RWPE2 (cell line): ENCODE measurements around the gene CHST15.

Source experiments
- ATAC-seq: fragments of 200-7000 bp; cut with Tn5 transposase; 3 replicates; pipeline ENCODE4 v1.9.1; 2021; ENCODE audit warnings: low read depth
- DNase-seq: peaks from one replicate; pipeline ENCODE4 v3.0.0-alpha.2; 2020; ENCODE audit warnings: low spot score
- H3K27ac ChIP-seq: fragments of 450-650 bp; 2 replicates; pipeline ENCODE4 v1.5.1; 2017; ENCODE audit warnings: mild to moderate bottlenecking; ENCODE audit not compliant: poor library complexity, severe bottlenecking
- H3K27me3 ChIP-seq: fragments of 250-450 bp; sonication (Bioruptor Pico); 2 replicates; pipeline ENCODE4 v1.5.1; 2021; ENCODE audit warnings: mild to moderate bottlenecking, moderate library complexity; ENCODE audit not compliant: insufficient read depth, poor library complexity, severe bottlenecking
- H3K36me3 ChIP-seq: fragments of 250-450 bp; sonication (Bioruptor Pico); 2 replicates; pipeline ENCODE4 v1.5.1; 2020; ENCODE audit warnings: low read depth, mild to moderate bottlenecking, moderate library complexity
- H3K4me1 ChIP-seq: fragments of 250-450 bp; sonication (Bioruptor Pico); 2 replicates; pipeline ENCODE4 v1.5.1; 2021; ENCODE audit warnings: mild to moderate bottlenecking, moderate library complexity; ENCODE audit not compliant: insufficient read depth, poor library complexity, severe bottlenecking
- H3K4me3 ChIP-seq: fragments of 250-450 bp; sonication (Bioruptor Pico); 2 replicates; pipeline ENCODE4 v1.5.1; 2021; ENCODE audit warnings: mild to moderate bottlenecking, moderate library complexity; ENCODE audit not compliant: severe bottlenecking
- H3K9me3 ChIP-seq: fragments of 250-450 bp; sonication (Bioruptor Pico); 2 replicates; pipeline ENCODE4 v1.5.1; 2021; ENCODE audit warnings: mild to moderate bottlenecking, moderate library complexity; ENCODE audit not compliant: severe bottlenecking
- TF ChIP-seq, protein P1 (sequence below): fragments of 450-650 bp; IDR thresholded peaks from one replicate; pipeline ENCODE4 v1.5.1; 2017; ENCODE audit warnings: mild to moderate bottlenecking, moderate library complexity; ENCODE audit not compliant: poor library complexity, severe bottlenecking

The CHST15 gene

DNA sequence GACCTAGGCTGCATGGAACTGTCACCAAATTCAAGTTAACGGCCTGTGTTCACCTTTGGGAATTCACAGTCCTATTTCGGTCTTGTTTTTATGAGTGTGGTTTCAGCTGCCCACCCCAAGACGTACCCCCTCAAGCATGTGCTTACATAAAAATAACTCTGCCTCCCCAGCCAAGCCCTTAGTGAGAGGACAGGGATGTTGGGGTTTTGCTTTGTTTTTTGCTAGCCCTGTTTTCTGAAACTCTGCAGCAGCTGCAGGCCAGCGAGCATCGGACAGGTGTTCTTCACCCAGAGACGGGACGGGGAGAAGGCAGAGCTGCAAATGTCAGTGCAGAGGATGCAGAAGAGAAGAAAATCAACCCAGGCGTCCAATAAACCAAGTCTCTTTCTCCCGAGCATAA is 13.5 kb downstream of the CHST15 start:
- Histone ChIP-seq H3K4me3 (no peak overlapping the region), H3K27me3 (no peaks in the 10 kb centered on the region), H3K27ac (no peak overlapping the region), H3K9me3 (no peaks in the 10 kb centered on the region), H3K36me3 (peaks cover 8% of the 10 kb centered on the region; the same call in 1 of the 2 replicates), H3K4me1 (no peaks in the 10 kb centered on the region)
- ATAC-seq (no peak), DNase-seq (no peak)
- TF ChIP-seq, protein P1, sequence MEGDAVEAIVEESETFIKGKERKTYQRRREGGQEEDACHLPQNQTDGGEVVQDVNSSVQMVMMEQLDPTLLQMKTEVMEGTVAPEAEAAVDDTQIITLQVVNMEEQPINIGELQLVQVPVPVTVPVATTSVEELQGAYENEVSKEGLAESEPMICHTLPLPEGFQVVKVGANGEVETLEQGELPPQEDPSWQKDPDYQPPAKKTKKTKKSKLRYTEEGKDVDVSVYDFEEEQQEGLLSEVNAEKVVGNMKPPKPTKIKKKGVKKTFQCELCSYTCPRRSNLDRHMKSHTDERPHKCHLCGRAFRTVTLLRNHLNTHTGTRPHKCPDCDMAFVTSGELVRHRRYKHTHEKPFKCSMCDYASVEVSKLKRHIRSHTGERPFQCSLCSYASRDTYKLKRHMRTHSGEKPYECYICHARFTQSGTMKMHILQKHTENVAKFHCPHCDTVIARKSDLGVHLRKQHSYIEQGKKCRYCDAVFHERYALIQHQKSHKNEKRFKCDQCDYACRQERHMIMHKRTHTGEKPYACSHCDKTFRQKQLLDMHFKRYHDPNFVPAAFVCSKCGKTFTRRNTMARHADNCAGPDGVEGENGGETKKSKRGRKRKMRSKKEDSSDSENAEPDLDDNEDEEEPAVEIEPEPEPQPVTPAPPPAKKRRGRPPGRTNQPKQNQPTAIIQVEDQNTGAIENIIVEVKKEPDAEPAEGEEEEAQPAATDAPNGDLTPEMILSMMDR, result no peak

DNA sequence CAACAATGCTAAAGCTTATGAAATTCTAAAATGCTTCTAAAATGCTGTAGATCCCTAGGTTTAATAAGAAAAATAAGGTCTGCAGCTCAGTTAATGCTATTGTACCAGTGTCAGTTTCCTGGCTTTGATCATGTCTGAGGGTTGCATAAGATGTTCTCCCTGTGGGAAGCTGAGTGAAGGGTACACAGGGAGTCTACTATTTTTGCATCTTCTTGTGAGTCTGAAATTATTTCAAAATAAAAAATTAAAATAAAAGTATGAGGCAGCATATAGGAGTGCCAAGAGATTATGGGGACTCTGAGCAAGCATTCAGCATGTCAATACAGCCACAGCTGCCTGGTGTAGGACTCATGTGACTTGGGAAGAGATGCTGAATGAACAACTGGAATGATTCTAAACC is 14.7 kb downstream of the CHST15 start:
- Histone ChIP-seq H3K27ac (no peak overlapping the region), H3K4me1 (no peaks in the 10 kb centered on the region), H3K36me3 (peaks cover 8% of the 10 kb centered on the region; the same call in 1 of the 2 replicates), H3K9me3 (no peaks in the 10 kb centered on the region), H3K27me3 (no peaks in the 10 kb centered on the region), H3K4me3 (no peak overlapping the region)
- TF ChIP-seq, protein P1, result no peak
- ATAC-seq (no peak), DNase-seq (no peak)

DNA sequence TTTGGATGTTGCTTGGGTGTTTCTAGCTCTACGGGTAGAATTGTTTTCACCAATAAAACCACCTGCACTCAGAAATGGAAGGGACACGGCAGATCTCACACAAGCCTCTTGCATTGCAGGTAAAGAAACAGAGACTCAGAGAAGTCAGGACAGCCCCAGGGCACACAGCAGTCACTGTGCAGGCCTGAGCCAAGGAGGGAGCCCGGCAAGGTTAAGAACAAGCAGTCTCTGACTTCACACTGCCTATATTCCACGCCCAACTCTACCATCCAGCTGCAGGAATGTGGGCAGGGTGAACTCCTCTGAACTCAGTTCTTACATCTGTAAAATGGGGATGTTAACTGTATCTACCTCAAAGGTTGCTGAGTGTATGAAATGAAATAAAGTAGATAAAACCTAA is 15.4 kb downstream of the CHST15 start:
- Histone ChIP-seq H3K4me3 (no peak overlapping the region), H3K9me3 (no peaks in the 10 kb centered on the region), H3K27ac (no peak overlapping the region), H3K36me3 (peaks cover 8% of the 10 kb centered on the region; the same call in 1 of the 2 replicates), H3K4me1 (no peaks in the 10 kb centered on the region), H3K27me3 (no peaks in the 10 kb centered on the region)
- no peak for ATAC-seq
- no peak for DNase-seq
- TF ChIP-seq, protein P1, result no peak

DNA sequence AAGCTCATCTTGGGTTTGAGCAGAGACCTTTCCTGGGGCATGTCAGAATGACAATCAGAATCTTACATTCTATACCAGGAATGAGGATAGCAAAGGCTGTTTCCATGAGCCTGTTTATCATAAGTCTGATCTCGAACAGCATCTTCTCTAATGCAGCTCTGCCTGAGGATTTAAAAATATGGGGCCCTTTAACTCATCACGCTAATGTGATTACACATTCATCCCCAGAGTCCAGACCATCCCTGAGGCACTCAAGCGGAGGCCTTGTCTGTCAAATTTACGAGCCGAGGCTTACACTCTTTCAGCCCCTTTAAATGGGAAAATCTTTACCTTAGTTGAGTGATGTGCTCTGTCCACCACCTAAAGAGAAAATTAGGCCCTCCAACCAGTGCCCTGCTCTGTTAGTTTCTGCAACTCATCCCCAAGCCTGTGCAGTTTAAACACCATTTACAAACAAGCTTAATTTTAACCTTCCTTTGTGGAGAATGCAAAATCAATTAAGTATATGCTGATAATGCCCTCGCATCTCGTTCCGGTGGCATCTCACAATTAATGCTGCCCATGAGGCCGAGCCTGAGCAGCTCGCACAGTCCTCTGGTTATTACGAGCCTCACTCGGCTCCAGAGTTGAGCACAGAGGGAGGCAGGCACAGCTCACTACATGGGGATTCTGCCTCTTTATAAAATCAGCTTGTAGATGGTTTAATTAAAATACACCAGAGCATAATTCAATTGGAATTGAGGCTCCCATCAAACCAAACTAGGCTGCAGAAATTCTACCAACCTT is 16.0 kb downstream of the CHST15 start:
- H3K27me3 ChIP-seq, result no peaks in the 10 kb centered on the region
- ATAC-seq (no peak), DNase-seq (no peak)
- H3K4me1 ChIP-seq, result no peaks in the 10 kb centered on the region
- no peak overlapping the region for H3K4me3 ChIP-seq
- peaks cover 2% of the 10 kb centered on the region; the same call in 1 of the 2 replicates for H3K36me3 ChIP-seq
- TF ChIP-seq, protein P1, result no peak
- no peak overlapping the region for H3K27ac ChIP-seq
- H3K9me3 ChIP-seq, result no peaks in the 10 kb centered on the region

DNA sequence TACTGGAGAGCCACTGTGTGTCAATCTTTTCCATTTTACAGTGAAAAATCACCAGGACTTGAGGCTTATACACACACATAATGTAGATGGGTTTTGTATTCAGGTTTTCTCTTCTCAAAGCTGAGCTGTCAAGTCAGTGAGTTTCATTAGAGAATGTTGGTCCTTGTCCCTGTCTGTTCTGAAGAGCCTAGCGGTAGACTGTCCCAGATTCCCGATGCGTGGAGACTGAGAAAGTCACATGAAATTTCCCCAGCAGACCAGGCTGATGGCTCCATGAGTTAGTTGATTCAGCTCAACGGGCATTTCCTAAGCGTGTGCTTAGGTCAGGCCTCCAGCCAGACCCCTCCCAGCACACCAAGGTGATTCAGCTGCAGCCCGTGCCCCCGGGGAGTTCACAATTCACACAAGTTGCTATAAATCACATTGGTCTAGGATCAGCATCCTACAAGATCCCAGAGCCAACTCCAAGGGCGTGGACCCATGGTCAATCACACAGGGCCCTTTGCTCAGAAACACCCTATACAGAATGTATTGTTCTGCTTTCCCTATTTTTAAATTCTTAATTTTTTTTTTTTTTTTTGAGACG is 17.2 kb downstream of the CHST15 start:
- Histone ChIP-seq H3K9me3 (no peaks in the 10 kb centered on the region), H3K27me3 (no peaks in the 10 kb centered on the region), H3K27ac (no peak overlapping the region), H3K4me3 (no peak overlapping the region), H3K36me3 (no peaks in the 10 kb centered on the region), H3K4me1 (no peaks in the 10 kb centered on the region)
- DNase-seq (no peak), ATAC-seq (peak; percentile 55)
- TF ChIP-seq, protein P1, result no peak
